GM03348 (cell line): ENCODE measurements around the gene SGSM2.
A peak's percentile ranks its signal among the peaks of the same experiment; 100 is the strongest.

ENCODE experiments used
- DNase-seq: peaks from one replicate; pipeline ENCODE4 v3.0.0; 2012; ENCODE audit warnings: low spot score

The SGSM2 gene

DNA sequence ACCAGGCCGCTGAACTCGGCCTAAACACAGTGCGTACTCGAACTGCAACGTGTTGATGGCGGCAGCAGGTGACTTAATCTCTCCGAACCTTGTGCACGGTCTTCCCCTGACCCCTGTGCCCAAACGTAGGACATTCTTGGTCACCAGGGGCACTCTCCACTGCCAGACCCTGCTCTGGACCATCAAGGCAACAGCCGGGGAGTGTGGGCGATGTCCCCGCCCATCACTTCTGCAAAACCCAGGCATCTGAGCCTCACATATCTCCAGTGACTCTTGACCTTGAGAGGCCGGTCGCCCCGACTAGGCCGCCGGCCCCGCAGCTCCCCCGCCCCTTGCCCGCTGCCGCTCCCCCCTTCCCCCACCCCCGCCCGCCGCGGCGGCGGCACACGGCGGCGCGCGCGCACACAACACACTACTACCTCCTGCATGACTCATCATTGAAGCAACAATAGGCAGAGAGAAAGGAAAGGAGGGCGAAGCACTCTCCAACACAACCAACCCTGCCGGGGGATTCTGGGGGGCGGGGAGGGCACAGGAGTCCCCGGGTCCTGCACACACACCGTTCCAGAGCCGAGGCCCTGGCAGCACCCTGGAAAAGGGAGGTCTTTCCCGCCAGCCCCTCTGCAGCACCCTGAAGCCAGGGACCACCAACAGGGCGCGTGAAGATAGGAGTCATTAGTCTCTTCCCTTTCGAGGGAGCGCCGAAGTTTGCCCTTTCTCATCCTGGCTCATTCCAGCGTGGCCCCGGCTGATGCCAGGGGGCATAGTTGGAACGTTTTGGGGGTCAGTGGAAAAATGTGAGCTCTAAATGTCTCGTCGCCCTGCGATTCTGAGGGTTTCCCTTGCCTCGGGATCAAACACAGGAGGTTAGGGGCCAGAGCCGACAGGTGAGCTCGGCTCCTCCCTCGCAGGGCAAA is 61.6 kb downstream of the SGSM2 start:
- DNase-seq = peak; percentile 59

DNA sequence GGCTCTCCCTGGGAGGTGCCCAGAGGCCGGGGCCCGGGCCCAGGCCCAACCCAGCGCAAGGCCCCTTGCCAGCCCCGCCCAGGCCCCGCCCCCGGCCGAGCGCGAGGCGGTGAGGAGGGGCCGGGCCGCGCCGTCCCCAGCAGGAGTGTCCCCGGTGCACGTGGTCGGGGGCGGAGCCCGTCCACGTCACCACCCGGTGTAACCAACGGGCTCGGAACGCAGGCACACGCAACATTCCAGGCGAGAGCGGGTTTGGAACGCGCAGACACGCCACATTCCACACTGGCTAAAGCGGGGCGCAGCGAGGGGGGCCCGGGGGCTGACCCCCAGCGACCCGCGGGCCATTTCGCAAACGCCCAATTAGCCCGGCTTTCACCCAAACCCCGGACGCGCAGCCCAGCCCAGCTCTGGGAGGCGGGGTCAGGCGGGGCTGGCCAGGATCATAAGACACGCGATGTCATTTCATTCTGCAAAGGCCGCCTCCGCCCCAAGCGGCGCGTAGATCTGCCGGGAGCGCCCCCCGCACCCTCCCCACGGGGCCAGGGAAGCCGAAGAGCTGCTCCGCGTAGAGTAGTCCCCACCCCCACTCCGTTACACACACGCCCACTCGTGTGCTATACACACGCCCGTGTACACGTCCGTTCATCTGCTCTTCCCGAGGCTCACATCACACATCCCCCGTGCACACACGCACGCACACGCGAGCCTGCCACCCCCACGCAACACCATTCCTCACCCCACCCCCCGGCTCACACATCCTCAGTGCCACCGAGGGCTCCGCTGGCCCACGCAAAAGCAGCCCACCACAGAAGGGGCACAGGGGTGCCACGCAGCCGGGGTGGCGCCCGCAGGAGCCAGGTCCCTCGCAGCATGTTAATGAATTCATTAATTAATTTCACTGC is 62.5 kb downstream of the SGSM2 start:
- peak; percentile 95 for DNase-seq

DNA sequence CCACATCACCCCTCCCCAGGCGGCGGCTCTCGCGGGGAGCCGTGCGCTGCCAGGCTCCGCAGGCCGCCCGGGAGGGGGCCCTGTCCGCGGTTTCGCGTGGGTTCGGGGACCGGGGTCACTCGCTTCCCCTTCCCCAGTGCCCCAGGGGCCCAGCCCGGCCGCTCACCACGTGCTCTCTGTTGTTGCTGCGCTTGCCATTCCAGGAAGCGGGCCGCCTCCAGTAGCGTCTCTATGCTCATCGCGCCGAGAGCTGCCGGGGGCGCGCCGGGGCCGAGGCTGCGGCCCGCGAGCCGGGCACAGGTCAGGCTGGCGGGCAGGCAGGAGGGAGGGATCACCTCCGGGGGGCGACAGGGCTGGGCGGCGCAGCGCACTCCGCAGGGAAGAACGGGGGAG is 63.2 kb downstream of the SGSM2 start:
- no peak for DNase-seq

DNA sequence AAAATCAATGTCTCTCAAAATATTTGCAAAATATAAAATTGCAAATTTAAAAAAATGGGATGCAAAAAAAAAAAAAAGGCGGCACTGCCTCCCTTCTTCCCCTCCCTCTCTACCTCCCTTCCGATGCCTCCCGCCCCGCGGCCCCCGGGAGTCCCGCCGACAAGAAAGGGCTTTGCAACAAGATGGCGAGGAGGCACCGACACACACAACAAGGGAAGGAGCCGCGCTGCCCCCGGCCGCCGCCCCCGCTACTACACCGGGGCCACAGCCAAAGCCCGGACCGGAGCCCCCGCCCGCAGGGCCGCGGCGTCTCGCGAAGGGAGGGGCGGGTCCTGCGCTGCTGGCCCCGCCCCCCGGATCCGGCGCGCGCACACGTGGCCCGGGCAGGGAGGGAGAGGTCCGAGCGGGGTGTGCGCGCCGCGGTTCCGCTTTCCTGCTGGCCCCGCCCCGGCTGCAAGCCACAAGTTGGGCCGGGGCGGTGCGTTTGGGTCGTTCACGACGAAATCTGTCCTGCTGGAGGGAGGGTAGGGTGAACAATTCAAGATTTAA is 63.6 kb downstream of the SGSM2 start, which contains the start of gene MNT:
Gene MNT (minus strand): TSS at position 184 of the 549 bp plus-strand sequence. CDS start 348 bp downstream, outside the sequence.
- peak; percentile 96 for DNase-seq

DNA sequence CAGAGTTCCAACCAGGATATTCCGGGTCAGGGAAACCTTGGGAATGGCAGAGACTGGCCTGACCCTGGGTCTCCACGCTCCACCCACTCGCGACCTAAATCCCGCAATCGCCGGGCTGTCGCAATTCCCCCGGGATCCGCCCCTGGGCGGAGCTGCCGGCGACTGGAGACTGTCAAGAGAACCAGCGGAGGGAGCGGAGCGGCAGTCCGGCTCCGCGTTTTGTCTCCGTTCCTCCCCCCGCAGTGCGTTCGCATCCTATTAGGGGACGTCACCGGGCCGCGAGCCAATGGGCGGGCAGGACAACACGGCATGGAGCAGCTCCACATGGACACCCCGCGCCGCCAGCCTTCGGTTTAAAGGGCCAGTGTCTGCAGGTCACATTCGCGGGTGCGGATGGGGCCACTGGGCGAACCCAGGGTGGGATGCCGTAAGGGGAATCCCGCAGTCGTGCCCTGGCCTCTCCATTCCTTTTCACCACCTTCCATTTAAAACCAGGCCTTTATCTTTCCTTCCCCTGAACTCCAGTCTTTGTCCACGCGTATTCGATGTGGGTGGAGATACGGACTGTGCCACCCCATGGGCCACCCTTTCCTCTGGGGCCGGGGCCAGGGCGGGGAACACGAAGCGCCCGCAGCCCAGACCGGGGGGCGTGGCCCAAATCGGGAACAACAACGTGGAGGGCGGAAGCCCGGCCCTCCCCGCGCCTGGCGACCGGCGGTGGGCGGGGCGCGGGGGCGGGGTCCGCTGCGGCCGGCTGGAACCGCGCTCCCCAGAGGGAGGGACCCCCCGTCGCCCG is 64.3 kb downstream of the SGSM2 start:
- DNase-seq = peak; percentile 94

DNA sequence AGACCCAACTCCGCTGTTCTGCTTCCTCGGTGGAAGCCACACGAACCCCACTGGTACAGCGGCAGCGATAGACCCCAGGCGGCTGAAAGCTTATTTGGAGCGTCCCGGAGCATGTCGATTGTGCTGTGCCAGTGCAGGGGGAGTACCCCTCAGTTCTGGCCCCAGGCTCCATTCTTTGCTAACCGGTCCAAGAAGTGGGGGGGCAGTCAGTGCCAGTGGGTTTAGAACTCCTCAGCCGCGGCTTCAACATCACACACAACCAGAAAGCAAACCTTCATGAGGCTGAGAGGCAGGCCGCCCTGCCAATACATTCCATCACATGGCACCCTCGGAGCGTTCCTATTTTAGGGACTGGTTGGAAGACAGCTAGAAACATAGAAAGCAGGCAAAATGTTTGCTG is 65.2 kb downstream of the SGSM2 start:
- DNase-seq = no peak

DNA sequence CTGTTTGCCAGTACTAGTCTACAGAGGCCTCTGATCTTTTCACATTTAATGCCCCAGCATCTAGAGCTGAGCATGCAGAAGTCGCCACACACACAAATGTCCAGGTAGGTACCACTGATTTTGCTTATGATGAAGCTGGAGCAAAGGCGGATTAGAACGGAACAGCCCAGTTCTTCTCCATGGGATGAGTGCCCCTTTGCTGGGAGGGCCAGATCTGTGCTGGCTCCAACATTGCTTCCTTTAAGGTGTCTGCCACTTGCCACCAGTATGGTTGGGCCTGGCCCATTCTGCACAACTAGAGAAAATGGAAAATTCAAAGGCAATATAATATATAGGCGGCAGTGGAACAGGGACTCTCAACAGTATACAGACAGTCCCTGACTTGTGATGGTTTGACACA is 65.7 kb downstream of the SGSM2 start:
- DNase-seq = no peak

DNA sequence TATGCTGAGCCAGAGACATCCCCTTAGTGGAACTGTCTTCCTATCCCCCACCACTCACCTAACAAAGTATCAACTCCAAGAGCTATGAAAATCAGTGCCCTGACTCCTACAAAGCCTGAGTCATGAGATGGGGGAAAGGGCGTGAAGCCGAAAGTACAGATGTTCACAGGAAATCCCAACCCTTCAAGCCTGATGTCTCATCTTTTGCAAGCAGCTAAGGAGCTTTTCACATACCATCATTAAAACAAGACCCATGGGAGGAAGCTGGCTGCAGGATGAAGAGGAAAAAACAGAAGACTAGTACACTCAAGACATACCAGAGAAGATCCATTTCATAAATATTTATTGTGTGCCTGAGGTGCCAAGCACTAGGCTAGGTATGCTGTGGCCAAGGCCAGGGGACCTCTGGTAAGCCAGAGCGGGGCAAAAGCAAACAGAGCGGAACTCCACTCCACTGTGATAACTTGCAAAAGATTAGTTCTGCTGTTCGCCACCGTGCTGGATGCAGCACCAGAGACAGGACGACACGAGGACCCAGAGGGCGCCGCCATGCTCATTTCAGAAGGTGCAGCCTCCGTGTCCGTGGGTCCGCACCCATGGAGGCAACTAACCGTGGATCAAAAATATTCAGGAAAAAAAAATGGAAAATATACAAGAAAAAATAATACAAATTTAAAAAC is 68.1 kb downstream of the SGSM2 start:
- DNase-seq = peak; percentile 72

DNA sequence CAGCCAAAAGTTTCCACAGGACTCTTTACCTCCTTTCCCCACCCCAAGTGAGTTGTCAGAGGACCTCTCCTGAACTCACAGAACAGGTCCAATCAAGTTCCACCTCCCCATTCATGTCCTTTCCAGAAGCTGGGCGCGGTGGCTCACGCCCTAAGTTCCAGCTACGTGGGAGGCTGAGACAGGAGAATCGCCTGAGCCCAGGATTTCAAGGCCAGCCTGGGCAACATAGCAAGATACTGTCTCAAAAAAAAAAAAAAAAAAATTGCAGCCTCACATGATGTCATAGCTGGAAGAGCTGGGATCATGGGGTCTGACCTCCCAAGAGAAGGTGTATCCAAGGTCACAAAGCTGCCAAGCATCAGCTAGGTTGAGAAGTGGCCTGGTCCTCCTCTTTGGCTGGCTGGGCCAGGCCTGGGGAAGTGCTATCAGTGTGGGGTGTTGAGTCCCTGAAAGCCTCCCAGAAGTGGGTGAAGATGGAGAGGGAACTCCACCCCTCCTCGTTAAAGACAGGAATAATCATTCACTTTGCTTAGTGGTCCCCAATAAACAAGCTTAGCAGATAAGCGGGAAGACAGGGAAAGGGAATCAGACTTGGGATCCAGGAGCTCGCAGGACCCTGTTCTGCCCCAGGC is 69.1 kb downstream of the SGSM2 start:
- DNase-seq = no peak

DNA sequence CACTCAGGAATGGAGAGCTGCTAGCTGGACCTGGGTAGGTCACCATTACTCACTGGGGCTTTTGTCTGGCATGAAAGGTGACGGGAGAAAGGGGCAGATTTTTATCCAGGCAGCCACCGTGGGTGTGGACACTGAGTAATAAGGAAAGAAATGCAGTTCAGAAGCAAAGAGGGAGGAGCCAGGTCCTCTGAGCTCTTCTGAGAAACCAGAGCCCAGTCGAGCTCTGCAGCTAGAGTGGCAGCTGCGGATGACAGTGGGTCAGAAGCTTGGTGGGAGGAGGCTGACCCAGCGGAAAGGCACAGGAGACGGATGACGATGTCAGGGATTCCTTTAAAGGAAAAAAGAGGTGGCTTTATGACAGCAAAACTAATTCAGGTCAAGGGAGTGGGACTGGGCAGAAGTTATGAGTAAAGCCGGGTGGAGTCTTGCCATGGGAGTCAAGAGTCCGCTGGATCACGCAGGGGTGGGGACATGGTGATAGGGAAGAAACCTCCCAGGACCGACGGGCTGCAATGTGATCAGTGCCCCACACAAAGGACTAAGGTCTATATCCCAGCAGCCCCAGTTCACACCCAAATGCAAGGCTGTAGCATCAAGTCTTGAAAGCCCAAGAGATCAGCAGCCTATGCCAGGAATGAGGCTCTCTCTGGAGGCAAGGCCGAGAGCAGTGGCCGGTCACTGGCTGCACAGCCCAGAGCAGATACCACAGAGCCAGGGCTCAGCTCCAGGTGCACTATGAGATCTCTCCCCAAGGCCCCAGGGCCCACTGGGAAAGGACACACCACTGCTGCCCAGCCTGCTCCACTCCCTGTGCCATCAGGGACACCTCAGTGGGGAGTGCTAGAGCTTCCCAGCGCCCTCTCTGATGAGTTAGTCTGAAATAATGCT is 69.8 kb downstream of the SGSM2 start:
- peak; percentile 82 for DNase-seq

DNA sequence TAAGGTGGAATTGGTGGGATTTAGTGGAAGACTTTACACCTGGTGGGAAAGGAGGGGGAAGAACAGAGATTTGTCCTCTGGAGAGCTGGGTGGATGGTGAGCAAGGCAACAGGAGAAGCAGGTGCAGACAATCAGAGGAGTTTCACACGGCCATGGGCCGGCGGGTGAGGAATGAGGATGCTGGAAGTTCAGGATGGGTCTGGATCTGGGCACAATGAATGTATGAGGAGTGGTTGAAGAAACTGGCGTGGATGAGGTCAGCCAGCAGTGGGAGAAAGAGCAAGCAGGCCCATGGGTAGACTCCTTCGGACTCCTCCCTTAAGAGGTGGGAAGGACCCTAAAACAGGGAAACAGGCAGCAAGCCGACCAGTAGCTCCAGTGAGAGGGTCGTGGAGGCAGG is 73.7 kb downstream of the SGSM2 start:
- DNase-seq = no peak

DNA sequence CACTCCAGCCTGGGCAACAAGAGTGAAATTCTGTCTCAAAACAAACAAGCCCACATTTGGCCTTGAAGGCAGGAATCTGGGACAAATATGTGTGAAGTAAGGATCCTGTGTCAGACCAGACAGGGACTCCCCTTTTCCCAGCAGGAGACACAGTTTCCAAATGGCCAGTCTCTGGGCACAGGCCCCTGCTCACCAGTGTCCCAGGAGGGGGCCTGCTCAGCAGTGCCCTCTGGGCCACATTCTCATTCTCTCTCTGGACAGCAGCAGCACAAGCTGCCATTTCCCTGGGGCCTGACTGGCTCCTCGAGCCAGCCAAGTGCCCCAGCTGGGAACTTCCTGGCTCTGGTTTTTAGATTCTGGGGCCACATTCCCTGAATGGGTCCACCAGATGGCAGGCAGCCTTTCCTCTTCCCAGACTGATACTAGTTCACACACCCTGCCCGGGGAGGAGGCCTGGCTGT is 75.3 kb downstream of the SGSM2 start:
- DNase-seq = peak; percentile 72

DNA sequence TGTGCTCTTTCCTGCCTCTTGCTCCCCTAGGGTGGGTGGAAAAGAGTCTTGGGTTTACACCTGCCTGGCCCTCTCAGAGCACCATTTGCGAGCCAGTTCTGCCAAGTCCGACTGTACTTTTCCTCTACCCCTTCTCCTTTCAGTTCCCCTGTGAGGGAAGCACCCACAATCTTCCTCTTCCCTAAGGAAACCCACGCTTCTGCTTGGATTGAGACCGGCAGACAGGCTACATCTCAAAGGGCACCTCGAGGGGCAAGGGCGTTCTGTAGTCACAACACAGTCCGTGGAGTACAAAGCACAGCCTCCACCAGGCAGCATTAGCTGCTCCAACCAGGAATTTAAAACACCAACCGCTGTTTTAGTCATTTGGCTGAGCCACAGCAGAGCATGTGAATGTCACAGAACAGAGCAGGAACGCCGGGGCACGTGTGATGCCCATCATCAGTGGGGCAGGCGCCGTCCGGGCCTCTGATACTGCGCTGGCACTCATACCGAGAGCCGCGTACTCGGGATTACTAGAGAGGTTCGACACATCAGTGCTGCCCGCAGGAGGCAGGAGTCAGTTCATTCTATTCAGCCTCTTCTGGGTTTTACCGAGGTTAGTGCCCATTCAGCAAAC is 77.3 kb downstream of the SGSM2 start:
- DNase-seq = no peak

DNA sequence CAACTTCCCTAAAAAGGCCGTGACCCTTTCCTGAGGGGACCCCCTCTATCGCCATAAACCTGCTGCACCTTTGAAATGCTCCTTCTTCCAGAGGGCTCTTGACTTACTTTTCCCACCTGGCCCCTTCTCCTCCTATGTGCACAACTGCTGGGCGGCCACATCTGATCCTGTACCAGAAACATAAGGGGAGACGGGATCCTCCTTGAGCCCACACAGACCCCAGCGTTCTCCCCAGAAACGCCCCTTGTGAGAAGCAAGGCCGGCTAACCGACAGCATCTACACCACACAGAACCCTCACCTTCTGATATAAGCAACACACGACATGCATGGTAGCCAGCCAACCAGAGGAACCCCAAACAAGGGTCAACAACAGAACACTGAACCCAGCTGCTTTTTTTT is 77.8 kb downstream of the SGSM2 start:
- no peak for DNase-seq

DNA sequence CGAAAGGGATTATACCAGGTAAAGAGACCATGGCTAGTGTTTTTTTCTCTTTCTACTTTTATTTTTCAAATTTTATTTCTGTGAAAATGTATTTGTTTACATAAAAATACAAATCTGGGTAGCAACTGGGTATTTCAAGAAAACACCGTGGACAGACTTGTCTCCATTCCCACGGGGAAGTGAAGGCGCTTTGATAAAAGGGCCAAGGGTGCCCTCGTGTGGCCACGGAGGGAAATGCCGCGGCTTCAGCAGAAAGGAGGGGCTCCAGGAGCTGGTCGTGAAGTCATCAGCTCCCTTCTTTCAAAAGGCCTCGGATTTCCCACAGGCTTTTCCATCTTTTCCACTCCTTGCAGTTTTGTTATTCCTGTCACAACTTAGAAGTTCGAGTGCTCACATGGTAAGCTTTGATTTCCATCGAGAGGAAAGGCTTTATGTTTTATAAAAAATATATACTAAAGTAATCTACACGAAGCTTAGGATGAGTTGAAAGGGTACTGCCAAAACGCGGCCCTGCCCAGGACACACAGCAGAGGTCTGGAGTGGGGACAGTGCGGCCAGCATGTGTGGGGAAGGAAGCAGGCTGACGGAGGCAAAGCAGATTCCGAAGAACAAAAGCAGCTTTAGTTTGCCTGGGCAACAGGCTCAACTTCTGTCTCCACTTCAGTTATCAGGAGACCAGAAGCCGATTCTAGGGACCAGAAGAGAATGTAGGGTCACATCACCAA is 78.9 kb downstream of the SGSM2 start:
- DNase-seq = peak; percentile 91

DNA sequence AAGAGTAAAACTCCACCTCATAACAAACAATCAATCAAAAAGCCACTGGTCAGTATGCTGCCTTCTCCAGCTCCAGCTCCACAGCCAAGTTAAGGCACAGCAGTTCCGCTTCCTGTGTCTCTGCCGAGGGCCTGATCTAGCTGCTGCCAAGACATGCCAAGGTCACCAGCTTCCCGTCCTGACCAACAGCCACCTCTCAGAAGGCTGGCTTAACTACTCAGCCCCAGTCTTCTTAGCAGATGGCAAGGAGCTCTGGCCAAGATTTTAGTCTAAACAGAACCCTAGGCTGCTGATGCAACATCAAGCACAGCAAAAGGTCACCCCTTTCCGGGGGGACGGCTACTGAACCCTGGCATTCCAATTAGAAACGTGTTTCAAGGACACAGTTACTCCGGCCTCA is 81.3 kb downstream of the SGSM2 start:
- DNase-seq = no peak

DNA sequence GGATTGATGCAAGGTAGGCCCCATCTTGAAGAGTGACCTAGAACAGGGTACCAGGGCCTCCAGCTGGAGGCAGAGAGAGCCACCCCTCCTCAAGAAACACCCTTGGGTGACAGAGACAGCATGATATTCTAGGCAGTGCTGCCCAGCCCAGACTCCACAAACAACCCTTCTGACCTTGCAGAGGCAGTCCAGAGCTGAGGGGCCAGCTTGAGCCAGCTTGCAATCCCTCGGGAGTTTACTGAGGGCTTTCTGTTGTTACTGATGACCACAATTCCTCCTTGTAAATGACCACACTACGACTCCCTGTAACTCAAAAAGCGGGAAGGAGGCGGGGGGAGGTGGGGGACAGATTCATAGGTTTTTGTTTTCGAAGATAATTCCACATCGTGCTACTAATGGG is 82.2 kb downstream of the SGSM2 start:
- DNase-seq = no peak

DNA sequence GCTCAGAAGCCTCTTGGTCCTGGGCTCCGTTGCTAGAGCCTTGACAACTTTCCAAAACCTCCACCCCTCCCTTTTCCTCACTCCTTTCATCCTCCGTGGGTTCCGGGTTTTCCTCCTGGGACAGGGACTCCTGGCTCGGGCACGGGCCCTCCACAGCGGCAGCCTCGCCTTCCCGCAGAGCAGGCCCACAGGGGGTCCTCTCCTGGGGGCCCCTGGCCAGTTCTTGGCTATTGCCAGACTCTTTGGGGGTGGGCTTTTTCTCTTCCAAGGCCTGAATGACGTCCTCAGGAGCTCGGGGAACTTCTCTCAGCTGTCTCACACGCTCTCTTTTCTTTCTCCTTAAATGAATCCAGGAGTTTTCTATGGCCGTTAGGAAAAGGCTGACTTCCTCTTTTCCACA is 82.9 kb downstream of the SGSM2 start:
- no peak for DNase-seq
